Sigmoid colon (tissue), 7 donors: ENCODE results near the gene SLC51B. TPM values are rescaled to one million over a fixed set of nuclear protein-coding genes. Genes with fewer than 3 reads are reported as not detected.
A peak's percentile ranks its signal among the peaks of the same experiment; 100 is the strongest.
"Not testable (repeated sequence)": the region's sequence is repeated elsewhere in the genome, so short reads cannot be mapped to it uniquely, and the experiment has no call there.

ENCODE experiments used
- DNase-seq: peaks from one replicate; pipeline ENCODE4 v3.0.0-alpha.2; 2019
- H3K27ac ChIP-seq, 4 donors: fragments of 200-600 bp; sonication (generic); one replicate each; pipeline ENCODE4 v1.5.1; 2016 to 2019; ENCODE audit warnings: mild to moderate bottlenecking in 1 of 4
- H3K27me3 ChIP-seq, 3 donors: fragments of 200-600 bp; sonication (generic); one replicate each; pipeline ENCODE4 v1.5.1; 2019; ENCODE audit warnings: mild to moderate bottlenecking in 1 of 3
- H3K36me3 ChIP-seq, 4 donors: fragments of 200-600 bp; sonication (generic); one replicate each; pipeline ENCODE4 v1.5.1; 2016 to 2019
- H3K4me1 ChIP-seq, 4 donors: fragments of 200-600 bp; sonication (generic); one replicate each; pipeline ENCODE4 v1.5.1; 2017 to 2019
- H3K4me3 ChIP-seq, 4 donors: fragments of 200-600 bp; sonication (generic); one replicate each; pipeline ENCODE4 v1.5.1; 2017 to 2019; ENCODE audit warnings: mild to moderate bottlenecking in 2 of 4, moderate library complexity in 1 of 4
- H3K9me3 ChIP-seq, 4 donors: fragments of 200-600 bp in 3 of 4; sonication (generic) in 3 of 4; one replicate each; pipeline versions ENCODE4 v1.5.1 to v1.6.1; 2013 to 2019
- EP300 ChIP-seq, 4 donors: sonication (generic); formaldehyde crosslinking; IDR thresholded peaks; one replicate each; pipeline ENCODE4 v1.6.1; 2017; ENCODE audit warnings: antibody characterized with exemption in 4 of 4
- POLR2A ChIP-seq, 2 donors: fragments of 450-650 bp; IDR thresholded peaks; one replicate each; pipeline ENCODE4 v1.6.1; 2016; ENCODE audit warnings: antibody characterized with exemption in 2 of 2, mild to moderate bottlenecking in 2 of 2, moderate library complexity in 2 of 2
- POLR2AphosphoS5 ChIP-seq, 4 donors: sonication (generic); formaldehyde crosslinking; IDR thresholded peaks; one replicate each; pipeline ENCODE4 v1.6.1; 2017; ENCODE audit warnings: antibody characterized with exemption in 4 of 4
- WGBS, 2 donors: extraction: QIAGEN DNeasy Blood & Tissue Kit; methylation state at CpG; one replicate each; pipeline ENCODE4 v1.1.7; 2013; 5-methylcytosine and 5-hydroxymethylcytosine counted together
- intact Hi-C: fragments of 100-400 bp; cut with DNase I; formaldehyde crosslinking; loops from one replicate; pipeline ENCODE4 v1.15.1; 2023
- polyA plus RNA-seq, 3 donors: library from polyadenylated mRNA; stranded (reverse); fragments of 200-250 nt; gene quantifications; one replicate each; pipeline ENCODE4 v1.2.3, GENCODE V29; 2013
- total RNA-seq, 4 donors: library from RNA; depleted of rRNA; stranded (reverse); fragments of >200 nt; gene quantifications; one replicate each; pipeline ENCODE4 v1.1.0, GENCODE V29; 2016
- TF ChIP-seq, protein P1 (sequence below), 4 experiments: fragments of 450-650 bp in 3 of 4; fragments of 200-600 bp in 1 of 4; IDR thresholded peaks; one replicate each; pipeline ENCODE4 v1.5.1; 2016 to 2019; ENCODE audit warnings: antibody characterized with exemption in 4 of 4, mild to moderate bottlenecking in 3 of 4, moderate library complexity in 2 of 4
- donor health status: healthy with polysubstance abuse.
- donor health status: Bipolar disorder and iron deficiency.
- donor health status: healthy.

The SLC51B gene
- total and polyA plus RNA-seq, 7 donors: 76.3 to 92.5 (median 77.0) TPM; not detected in 4

DNA sequence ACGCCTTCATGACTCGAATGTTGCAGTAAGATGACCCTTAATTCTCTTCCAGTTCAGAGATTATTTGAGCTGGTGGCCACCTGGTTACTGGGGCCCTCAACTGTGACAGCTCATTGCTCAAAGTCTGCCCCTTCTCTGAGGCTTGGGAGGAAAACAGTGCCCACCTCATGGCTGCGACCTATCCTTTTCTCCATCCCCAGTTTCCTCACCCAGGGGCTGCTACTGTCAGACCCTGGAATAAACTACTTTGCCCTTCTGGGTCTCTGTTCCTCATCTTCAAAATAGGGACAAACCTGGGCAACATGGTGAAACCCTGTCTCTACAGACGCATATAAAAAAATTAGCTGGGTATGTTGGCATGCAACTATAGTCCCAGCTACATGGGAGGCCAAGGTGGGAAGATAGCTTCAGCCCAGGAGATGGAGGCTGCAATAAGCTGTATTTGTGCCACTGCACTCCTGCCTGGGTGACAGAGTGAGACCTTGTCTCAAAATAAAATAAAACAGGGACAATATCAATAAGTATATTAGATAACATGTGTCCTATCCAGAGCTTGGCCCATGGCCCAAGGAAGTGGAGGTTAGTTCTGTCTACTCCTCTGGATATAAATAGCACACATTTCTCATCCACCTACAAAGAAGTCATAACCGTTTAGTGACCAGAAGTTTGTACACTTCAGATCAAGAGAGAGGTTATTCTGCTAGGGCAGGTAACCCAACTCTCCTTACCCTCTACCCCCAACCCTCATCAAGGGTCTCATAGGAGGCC, 24.8 kb downstream of the SLC51B start:
- Histone ChIP-seq H3K9me3 (no peaks in the 10 kb centered on the region), H3K36me3 (no peaks in the 10 kb centered on the region), H3K27ac (peak overlapping the region; percentile 83 to 96 (median 94)), H3K4me3 (no peak overlapping the region), H3K4me1 (peaks cover 0 to 75% (median 60%) of the 10 kb centered on the region in 4 donors), H3K27me3 (peaks cover 0 to 4% (median 0%) of the 10 kb centered on the region in 3 donors)
- WGBS, 2 donors: 81 to 84% methylated on average over 5 of the region's 5 CpGs
- TF ChIP-seq EP300 (IDR thresholded peaks at IDR 0.05): no peak
- TF ChIP-seq POLR2AphosphoS5 (IDR thresholded peaks at IDR 0.05): no peak
- TF ChIP-seq, protein P1, sequence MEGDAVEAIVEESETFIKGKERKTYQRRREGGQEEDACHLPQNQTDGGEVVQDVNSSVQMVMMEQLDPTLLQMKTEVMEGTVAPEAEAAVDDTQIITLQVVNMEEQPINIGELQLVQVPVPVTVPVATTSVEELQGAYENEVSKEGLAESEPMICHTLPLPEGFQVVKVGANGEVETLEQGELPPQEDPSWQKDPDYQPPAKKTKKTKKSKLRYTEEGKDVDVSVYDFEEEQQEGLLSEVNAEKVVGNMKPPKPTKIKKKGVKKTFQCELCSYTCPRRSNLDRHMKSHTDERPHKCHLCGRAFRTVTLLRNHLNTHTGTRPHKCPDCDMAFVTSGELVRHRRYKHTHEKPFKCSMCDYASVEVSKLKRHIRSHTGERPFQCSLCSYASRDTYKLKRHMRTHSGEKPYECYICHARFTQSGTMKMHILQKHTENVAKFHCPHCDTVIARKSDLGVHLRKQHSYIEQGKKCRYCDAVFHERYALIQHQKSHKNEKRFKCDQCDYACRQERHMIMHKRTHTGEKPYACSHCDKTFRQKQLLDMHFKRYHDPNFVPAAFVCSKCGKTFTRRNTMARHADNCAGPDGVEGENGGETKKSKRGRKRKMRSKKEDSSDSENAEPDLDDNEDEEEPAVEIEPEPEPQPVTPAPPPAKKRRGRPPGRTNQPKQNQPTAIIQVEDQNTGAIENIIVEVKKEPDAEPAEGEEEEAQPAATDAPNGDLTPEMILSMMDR (IDR thresholded peaks at IDR 0.05): no peak
- TF ChIP-seq POLR2A (IDR thresholded peaks at IDR 0.05): no peak
- DNase-seq: no peak
- intact Hi-C loops: no loop called here

DNA sequence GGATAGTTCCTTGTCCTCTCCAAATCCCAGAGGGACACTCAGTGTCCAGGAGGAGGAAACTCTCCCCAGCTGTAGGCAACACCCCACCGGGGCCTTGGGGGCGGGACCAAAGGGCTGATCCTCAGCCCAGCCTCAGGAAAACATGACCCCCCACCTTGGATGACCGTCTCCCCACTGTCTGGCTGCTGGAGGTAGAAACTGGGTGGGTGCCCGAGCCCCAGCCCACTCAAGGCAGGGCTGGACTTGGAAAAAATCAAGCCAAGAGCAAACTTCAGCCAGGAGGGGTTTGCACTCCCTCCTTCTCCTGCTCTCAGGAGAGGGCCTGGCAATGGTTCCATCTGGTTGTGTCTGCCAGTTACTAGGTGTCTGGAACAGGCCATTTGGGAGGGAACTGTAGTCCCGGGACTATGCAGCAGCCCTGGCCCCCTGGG, 26.2 kb downstream of the SLC51B start:
- TF ChIP-seq POLR2A (IDR thresholded peaks at IDR 0.05) (no peak), POLR2AphosphoS5 (IDR thresholded peaks at IDR 0.05) (peak in 2 of 4 donors; percentile 9 to 31)
- H3K27ac ChIP-seq: peak overlapping the region; percentile 83 to 96 (median 94)
- DNase-seq: peak; percentile 93
- intact Hi-C loops: no loop called here
- H3K36me3 ChIP-seq: no peaks in the 10 kb centered on the region
- no peaks in the 10 kb centered on the region for H3K9me3 ChIP-seq
- 69 to 71% methylated on average over 5 of the region's 5 CpGs for WGBS, 2 donors
- H3K4me1 ChIP-seq: peaks cover 0 to 63% (median 52%) of the 10 kb centered on the region in 4 donors
- peaks cover 0 to 4% (median 0%) of the 10 kb centered on the region in 3 donors for H3K27me3 ChIP-seq
- H3K4me3 ChIP-seq: no peak overlapping the region

DNA sequence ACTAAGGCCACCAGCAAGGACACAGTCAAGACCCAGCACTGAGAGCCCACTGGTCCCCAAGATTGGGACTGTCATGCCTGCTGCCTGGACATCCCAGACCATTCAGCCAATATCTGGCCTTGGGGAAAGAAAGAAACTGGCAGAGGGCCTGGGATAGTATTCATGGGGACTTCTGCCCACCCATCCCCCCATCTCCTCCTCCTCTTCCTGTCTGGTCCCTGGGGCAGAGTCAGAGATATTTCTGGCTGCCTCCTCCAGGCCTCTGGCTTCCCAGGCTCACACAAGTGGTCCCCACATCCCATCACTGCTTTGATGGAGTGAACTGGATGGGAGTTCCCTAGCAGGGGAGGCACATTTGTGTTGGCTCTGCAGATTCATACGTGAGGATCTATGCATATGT, 26.8 kb downstream of the SLC51B start:
- Histone ChIP-seq H3K27ac (peak overlapping the region; percentile 83 to 96 (median 94)), H3K36me3 (no peaks in the 10 kb centered on the region), H3K4me3 (no peak overlapping the region), H3K27me3 (peaks cover 0 to 4% (median 0%) of the 10 kb centered on the region in 3 donors), H3K4me1 (peaks cover 0 to 64% (median 58%) of the 10 kb centered on the region in 4 donors), H3K9me3 (no peaks in the 10 kb centered on the region)
- TF ChIP-seq EP300 (IDR thresholded peaks at IDR 0.05) (no peak), POLR2AphosphoS5 (IDR thresholded peaks at IDR 0.05) (no peak), POLR2A (IDR thresholded peaks at IDR 0.05) (no peak)
- TF ChIP-seq, protein P1 (IDR thresholded peaks at IDR 0.05): no peak
- intact Hi-C loops: no loop called here
- no peak for DNase-seq
- 85 to 93% methylated on average over 1 of the region's 1 CpG for WGBS, 2 donors

DNA sequence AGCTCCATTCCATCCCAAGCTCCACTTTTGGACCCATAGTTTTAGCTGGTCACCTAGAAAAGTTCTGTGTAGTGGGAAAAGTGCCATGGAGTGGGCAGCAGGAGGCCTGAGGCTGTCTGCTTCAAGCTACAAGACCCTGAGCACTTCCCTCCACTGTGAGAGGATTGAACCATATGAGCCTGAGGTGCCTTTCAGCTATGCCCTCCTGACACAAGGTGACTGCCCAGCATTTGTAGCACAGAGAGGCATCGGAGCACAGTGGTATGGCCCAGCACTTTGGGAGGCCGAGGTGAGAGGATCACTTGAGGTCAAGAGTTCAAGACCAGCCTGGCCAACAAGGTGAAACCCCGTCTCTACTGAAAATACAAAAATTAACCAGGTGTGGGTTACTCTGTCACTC, 27.4 kb downstream of the SLC51B start:
- intact Hi-C loops: no loop called here
- 91 to 92% methylated on average over 3 of the region's 3 CpGs for WGBS, 2 donors
- Histone ChIP-seq H3K27ac (peak overlapping the region; percentile 83 to 96 (median 94)), H3K4me1 (peaks cover 0 to 64% (median 61%) of the 10 kb centered on the region in 4 donors), H3K4me3 (no peak overlapping the region), H3K36me3 (no peaks in the 10 kb centered on the region), H3K27me3 (peaks cover 0 to 7% (median 0%) of the 10 kb centered on the region in 3 donors), H3K9me3 (no peaks in the 10 kb centered on the region)
- DNase-seq: no peak
- TF ChIP-seq POLR2A (IDR thresholded peaks at IDR 0.05): no peak
- TF ChIP-seq POLR2AphosphoS5 (IDR thresholded peaks at IDR 0.05): no peak
- TF ChIP-seq, protein P1 (IDR thresholded peaks at IDR 0.05): no peak
- no peak for TF ChIP-seq EP300 (IDR thresholded peaks at IDR 0.05)

DNA sequence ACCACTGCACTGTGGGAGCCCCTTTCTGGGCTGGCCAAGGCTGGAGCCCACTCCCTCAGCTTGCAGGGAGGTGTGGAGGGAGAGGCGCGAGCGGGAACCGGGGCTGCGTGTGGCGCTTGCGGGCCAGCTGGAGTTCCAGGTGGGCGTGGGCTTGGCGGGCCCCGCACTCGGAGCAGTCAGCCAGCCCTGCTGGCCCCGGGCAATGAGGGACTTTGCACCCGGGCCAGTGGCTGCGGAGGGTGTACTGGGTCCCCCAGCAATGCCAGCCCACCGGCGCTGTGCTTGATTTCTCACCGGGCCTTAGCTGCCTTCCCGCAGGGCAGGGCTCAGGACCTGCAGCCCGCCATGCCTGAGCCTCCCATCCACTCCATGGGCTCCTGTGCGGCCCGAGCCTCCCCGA, 29.8 kb downstream of the SLC51B start:
- H3K27ac ChIP-seq, H3K9me3 ChIP-seq, H3K27me3 ChIP-seq, intact Hi-C loops, H3K4me3 ChIP-seq, H3K36me3 ChIP-seq, DNase-seq: not testable (repeated sequence)
- 90 to 96% methylated on average over 20 of the region's 22 CpGs for WGBS, 2 donors
- H3K4me1 ChIP-seq: peaks cover 0 to 48% (median 44%) of the 10 kb centered on the region in 4 donors

DNA sequence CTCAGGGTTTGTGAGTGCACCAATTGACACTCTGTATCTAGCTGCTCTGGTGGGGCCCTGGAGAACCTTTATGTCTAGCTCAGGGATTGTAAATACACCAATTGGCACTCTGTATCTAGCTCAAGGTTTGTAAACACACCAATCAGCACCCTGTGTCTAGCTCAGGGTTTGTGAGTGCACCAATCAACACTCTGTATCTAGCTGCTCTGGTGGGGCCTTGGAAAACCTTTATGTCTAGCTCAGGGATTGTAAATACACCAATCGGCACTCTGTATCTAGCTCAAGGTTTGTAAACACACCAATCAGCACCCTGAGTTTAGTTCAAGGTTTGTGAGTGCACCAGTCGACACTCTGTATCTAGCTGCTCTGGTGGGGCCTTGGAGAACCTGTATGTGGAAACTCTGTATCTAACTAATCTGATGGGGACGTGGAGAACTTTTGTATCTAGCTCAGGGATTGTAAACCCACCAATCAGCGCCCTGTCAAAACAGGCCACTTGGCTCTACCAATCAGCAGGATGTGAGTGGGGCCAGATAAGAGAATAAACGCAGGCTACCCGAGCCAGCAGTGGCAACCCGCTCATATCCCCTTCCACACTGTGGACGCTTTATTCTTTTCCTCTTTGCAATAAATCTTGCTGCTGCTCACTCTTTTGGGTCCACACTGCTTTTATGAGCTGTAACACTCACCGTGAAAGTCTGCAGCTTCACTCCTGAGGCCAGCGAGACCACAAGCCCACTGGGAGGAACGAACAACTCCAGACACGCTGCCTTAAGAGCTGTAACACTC, 30.6 kb downstream of the SLC51B start:
- WGBS, 2 donors: 67 to 90% methylated on average over 12 of the region's 12 CpGs
- DNase-seq: not testable (repeated sequence)

More for the DNA sequence above, 30.6 kb downstream of the SLC51B start:
- Histone ChIP-seq H3K4me1 (peaks cover 0 to 41% (median 36%) of the 10 kb centered on the region in 4 donors), H3K27ac (peak overlapping the region in 1 of 4 donors; percentile 34)
- intact Hi-C loops, H3K4me3 ChIP-seq, H3K36me3 ChIP-seq, H3K9me3 ChIP-seq, H3K27me3 ChIP-seq: not testable (repeated sequence)
